Esophagus squamous epithelium (tissue), 5 donors: ENCODE data around the gene NAV2. TPM values are rescaled to one million over a fixed set of nuclear protein-coding genes. Genes with fewer than 3 reads are reported as not detected.

Experiments used
- DNase-seq: peaks from one replicate; lab custom pipeline; 2025; lab: John Stamatoyannopoulos, UW
- H3K27ac ChIP-seq, 4 donors: fragments of 200-600 bp; sonication (generic); one replicate each; pipeline ENCODE4 v1.5.1; 2016 to 2019; ENCODE audit warnings: mild to moderate bottlenecking in 1 of 4
- H3K27me3 ChIP-seq, 4 donors: fragments of 200-600 bp; sonication (generic); 1 replicate in 3 of 4; 2 replicates in 1 of 4; pipeline versions ENCODE4 v1.5.1 to v1.6.0; 2017 to 2021; ENCODE audit warnings: antibody characterized with exemption in 1 of 4
- H3K36me3 ChIP-seq, 3 donors: fragments of 200-600 bp; sonication (generic); one replicate each; pipeline ENCODE4 v1.5.1; 2016 to 2019
- H3K4me1 ChIP-seq, 3 donors: fragments of 200-600 bp; sonication (generic); one replicate each; pipeline ENCODE4 v1.5.1; 2017 to 2019
- H3K4me3 ChIP-seq, 4 donors: fragments of 200-600 bp; sonication (generic); 1 replicate in 3 of 4; 2 replicates in 1 of 4; pipeline ENCODE4 v1.5.1; 2016 to 2019; ENCODE audit warnings: mild to moderate bottlenecking in 2 of 4, moderate library complexity in 1 of 4
- H3K9me3 ChIP-seq, 3 donors: fragments of 200-600 bp; sonication (generic); one replicate each; pipeline ENCODE4 v1.5.1; 2016 to 2019
- POLR2A ChIP-seq, 4 donors: fragments of 450-650 bp; IDR thresholded peaks; one replicate each; pipeline ENCODE4 v1.6.1; 2017; ENCODE audit warnings: antibody characterized with exemption in 4 of 4, mild to moderate bottlenecking in 4 of 4, moderate library complexity in 3 of 4
- WGBS, 2 donors: methylation state at CpG; one replicate each; pipeline ENCODE4 v1.1.5; 2018; 5-methylcytosine and 5-hydroxymethylcytosine counted together
- intact Hi-C: fragments of 100-400 bp; cut with DNase I; formaldehyde crosslinking; loops from one replicate; pipeline ENCODE4 v1.15.0; 2022
- total RNA-seq, 4 donors: library from RNA; depleted of rRNA; stranded (reverse); fragments of >200 nt; gene quantifications; one replicate each; pipeline ENCODE4 v1.1.0, GENCODE V29; 2016
- TF ChIP-seq, protein P1 (sequence below), 6 experiments: fragments of 450-650 bp in 4 of 6; fragments of 200-600 bp in 2 of 6; sonication (generic) in 2 of 6; IDR thresholded peaks; one replicate each; pipeline ENCODE4 v1.5.1; 2016 to 2019; ENCODE audit warnings: antibody characterized with exemption in 6 of 6, mild to moderate bottlenecking in 4 of 6, moderate library complexity in 4 of 6
- donor health status: DM: yes; HTN: yes; CAD: no.

Gene NAV2
- total RNA-seq, 4 donors from 2014 or later: 4.9 to 19.1 (median 14.6) TPM

DNA sequence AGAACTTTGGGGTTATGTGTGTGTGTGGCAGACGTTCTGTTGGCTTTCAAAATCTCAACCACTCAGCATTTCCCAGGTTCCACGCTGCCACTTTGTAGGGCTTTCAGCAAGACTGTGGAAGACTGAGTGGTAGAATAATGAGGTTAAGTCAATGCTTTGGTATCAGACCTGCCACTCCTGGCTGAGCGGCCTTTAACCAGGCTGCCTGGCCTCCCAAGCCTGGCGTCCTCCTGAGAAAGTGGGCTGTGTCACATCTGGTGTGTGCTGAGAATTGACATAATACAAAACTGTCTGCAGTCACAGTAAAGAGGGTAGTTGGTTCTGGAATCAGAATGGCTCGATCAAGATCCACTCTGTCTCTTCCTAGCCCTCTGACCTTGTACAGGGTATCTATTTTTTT is 321.2 kb downstream of the NAV2 start:
- intact Hi-C loops: no loop called here
- WGBS, 2 donors: 81 to 84% methylated on average over 4 to 5 of the region's 5 CpGs
- TF ChIP-seq POLR2A (IDR thresholded peaks at IDR 0.05): no peak
- TF ChIP-seq, protein P1, sequence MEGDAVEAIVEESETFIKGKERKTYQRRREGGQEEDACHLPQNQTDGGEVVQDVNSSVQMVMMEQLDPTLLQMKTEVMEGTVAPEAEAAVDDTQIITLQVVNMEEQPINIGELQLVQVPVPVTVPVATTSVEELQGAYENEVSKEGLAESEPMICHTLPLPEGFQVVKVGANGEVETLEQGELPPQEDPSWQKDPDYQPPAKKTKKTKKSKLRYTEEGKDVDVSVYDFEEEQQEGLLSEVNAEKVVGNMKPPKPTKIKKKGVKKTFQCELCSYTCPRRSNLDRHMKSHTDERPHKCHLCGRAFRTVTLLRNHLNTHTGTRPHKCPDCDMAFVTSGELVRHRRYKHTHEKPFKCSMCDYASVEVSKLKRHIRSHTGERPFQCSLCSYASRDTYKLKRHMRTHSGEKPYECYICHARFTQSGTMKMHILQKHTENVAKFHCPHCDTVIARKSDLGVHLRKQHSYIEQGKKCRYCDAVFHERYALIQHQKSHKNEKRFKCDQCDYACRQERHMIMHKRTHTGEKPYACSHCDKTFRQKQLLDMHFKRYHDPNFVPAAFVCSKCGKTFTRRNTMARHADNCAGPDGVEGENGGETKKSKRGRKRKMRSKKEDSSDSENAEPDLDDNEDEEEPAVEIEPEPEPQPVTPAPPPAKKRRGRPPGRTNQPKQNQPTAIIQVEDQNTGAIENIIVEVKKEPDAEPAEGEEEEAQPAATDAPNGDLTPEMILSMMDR (IDR thresholded peaks at IDR 0.05): no peak
- Histone ChIP-seq H3K27me3 (no peaks in the 10 kb centered on the region), H3K36me3 (peaks cover 0 to 33% (median 0%) of the 10 kb centered on the region in 3 donors), H3K4me3 (no peak overlapping the region), H3K9me3 (no peaks in the 10 kb centered on the region), H3K27ac (no peak overlapping the region), H3K4me1 (peaks cover 0 to 59% (median 16%) of the 10 kb centered on the region in 3 donors)
- no peak for DNase-seq

DNA sequence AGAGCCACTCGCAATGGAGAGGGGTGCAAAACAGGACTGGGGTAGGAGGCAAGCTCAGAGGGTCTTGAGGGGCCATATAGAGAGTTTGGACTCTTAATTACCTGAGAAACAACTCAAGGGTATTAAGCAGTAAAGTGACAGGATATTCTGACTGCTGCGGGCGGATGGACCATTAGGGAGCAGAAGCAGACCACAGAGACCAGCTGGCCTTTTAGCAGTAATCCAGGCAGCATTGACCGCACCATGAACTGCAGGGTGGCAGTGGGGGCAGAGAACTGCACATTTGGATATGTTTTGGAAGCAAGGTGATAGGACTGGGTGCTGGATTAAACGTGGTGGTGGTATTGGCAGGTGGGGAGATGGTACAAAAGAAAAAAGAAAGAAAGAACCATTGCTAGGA is 322.3 kb downstream of the NAV2 start:
- Histone ChIP-seq H3K9me3 (no peaks in the 10 kb centered on the region), H3K4me1 (peaks cover 0 to 54% (median 16%) of the 10 kb centered on the region in 3 donors), H3K27me3 (no peaks in the 10 kb centered on the region), H3K36me3 (peaks cover 0 to 45% (median 2%) of the 10 kb centered on the region in 3 donors), H3K4me3 (no peak overlapping the region), H3K27ac (no peak overlapping the region)
- intact Hi-C loops: no loop called here
- no peak for DNase-seq
- 80 to 86% methylated on average over 5 of the region's 5 CpGs for WGBS, 2 donors
- no peak for TF ChIP-seq POLR2A (IDR thresholded peaks at IDR 0.05)
- TF ChIP-seq, protein P1 (IDR thresholded peaks at IDR 0.05): no peak

DNA sequence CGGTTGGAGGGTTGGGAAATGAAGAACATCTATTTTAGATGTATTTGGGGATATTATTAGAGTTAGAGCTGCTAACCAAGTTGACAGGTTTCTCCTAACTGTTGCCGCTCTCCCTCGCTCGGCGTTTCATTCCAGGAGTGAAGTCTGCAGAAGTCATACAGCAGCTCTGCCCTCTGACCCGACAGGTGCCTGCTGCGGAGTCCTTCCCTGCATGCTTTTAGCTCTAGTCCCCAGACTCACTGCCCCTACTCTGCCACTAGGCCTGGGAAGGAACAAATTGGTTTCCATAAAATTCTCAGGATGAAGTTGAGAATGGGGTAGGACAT is 322.7 kb downstream of the NAV2 start:
- peak overlapping the region in 1 of 4 donors; percentile 1 for H3K27ac ChIP-seq

DNA sequence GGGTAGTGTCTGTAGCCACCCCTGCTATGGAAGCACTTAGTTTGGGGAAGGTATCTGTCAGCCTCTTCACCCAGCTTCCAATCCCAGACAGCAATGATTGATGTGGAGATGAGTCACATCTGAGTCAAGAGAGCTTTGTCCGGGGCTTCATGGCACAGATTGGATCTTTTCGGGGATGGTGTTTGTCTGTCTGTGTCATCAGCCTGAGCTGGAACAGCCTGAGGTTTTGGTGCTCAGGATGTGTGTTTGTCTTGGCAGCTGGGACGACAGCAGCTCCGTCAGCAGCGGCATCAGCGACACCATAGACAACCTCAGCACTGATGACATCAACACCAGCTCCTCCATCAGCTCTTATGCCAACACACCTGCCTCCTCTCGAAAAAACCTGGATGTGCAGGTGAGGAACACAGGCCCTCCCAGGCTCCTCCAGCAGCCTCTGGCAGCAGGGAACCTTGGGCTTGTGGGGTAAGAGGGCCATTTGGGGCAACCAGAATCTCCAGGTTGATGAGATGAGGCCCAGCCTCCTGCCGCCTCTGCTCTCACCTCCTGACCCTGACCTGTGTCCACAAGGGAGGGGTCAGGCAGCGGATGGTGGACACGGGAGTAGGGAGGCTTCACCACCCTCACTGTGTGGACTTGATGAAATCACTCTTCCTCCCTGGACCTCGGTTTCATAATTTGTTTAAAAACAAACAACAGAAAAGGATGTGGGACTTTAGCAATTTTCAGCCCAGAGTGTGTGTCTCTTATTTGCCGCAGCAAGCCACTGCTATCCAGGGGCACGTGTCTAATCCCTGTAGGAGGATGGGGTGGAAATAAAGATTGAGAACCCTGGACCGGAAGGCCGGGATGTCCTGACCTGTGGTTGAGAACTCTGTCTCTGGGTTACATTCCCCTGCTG is 323.3 kb downstream of the NAV2 start:
- Histone ChIP-seq H3K4me3 (no peak overlapping the region), H3K27ac (peak overlapping the region in 3 of 4 donors; percentile 1 to 23 (median 13)), H3K9me3 (no peaks in the 10 kb centered on the region), H3K27me3 (no peaks in the 10 kb centered on the region), H3K4me1 (peaks cover 0 to 49% (median 16%) of the 10 kb centered on the region in 3 donors), H3K36me3 (peaks cover 0 to 55% (median 3%) of the 10 kb centered on the region in 3 donors)
- intact Hi-C loops: no loop called here
- TF ChIP-seq, protein P1 (IDR thresholded peaks at IDR 0.05): no peak
- no peak for TF ChIP-seq POLR2A (IDR thresholded peaks at IDR 0.05)
- WGBS, 2 donors: 46 to 58% methylated on average over 8 to 13 of the region's 15 CpGs
- DNase-seq: no peak

More for the DNA sequence above, 322.7 kb downstream of the NAV2 start:
- H3K9me3 ChIP-seq: no peaks in the 10 kb centered on the region
- 85 to 86% methylated on average over 7 of the region's 7 CpGs for WGBS, 2 donors
- TF ChIP-seq POLR2A (IDR thresholded peaks at IDR 0.05): no peak
- TF ChIP-seq, protein P1 (IDR thresholded peaks at IDR 0.05): no peak
- peaks cover 0 to 49% (median 3%) of the 10 kb centered on the region in 3 donors for H3K36me3 ChIP-seq
- DNase-seq: no peak
- intact Hi-C loops: no loop called here
- peaks cover 0 to 54% (median 16%) of the 10 kb centered on the region in 3 donors for H3K4me1 ChIP-seq
- no peaks in the 10 kb centered on the region for H3K27me3 ChIP-seq
- no peak overlapping the region for H3K4me3 ChIP-seq
